Hematopoietic multipotent progenitor cell (in vitro differentiated cells): ENCODE results near the gene SBNO2. TPM values are rescaled to one million over a fixed set of nuclear protein-coding genes. Genes with fewer than 3 reads are reported as not detected.
"Not testable (repeated sequence)": the region's sequence is repeated elsewhere in the genome, so short reads cannot be mapped to it uniquely, and the experiment has no call there.

Experiments
- DNase-seq, 3 donors: peaks; one replicate each; pipeline ENCODE4 v3.0.0-alpha.2; 2011 to 2015; ENCODE audit warnings: low read depth in 2 of 3, low spot score in 2 of 3
- total RNA-seq: library from RNA; depleted of rRNA; stranded (reverse); fragments of >200 nt; gene quantifications from one replicate; pipeline ENCODE4 v1.2.3, GENCODE V29; 2012

The SBNO2 gene
- total RNA-seq, 1 donor: 60.3 TPM

GRCh38 chr19:1141944-1142343 lies 32.1 kb downstream of the SBNO2 start:
- DNase-seq: no peak

GRCh38 chr19:1140272-1141027 lies 33.6 kb downstream of the SBNO2 start:
- no peak for DNase-seq

GRCh38 chr19:1139126-1139525 lies 34.9 kb downstream of the SBNO2 start:
- DNase-seq: no peak

GRCh38 chr19:1138121-1138520 lies 35.9 kb downstream of the SBNO2 start:
- DNase-seq: no peak

- no peak for DNase-seq
Observed at GRCh38 chr19:1136621-1137317, 37.3 kb downstream of the SBNO2 start.

GRCh38 chr19:1136201-1136600 lies 37.9 kb downstream of the SBNO2 start:
- DNase-seq: peak in 1 of 3 donors; percentile 31

- DNase-seq: no peak
Observed at GRCh38 chr19:1135454-1135853, 38.6 kb downstream of the SBNO2 start.

GRCh38 chr19:1134431-1134830 lies 39.6 kb downstream of the SBNO2 start:
- DNase-seq: no peak

- peak; percentile 49 to 75 (median 58) for DNase-seq
Observed at GRCh38 chr19:1133471-1133929, 40.6 kb downstream of the SBNO2 start.

GRCh38 chr19:1132552-1133383 lies 41.3 kb downstream of the SBNO2 start:
- peak in 1 of 3 donors; percentile 34 for DNase-seq

- DNase-seq: peak; percentile 67 to 93 (median 92)
Observed at GRCh38 chr19:1131718-1132551, 42.1 kb downstream of the SBNO2 start.

GRCh38 chr19:1130771-1131717 lies 43.0 kb downstream of the SBNO2 start:
- DNase-seq: no peak

GRCh38 chr19:1129535-1129934 lies 44.5 kb downstream of the SBNO2 start:
- DNase-seq: no peak

GRCh38 chr19:1129084-1129483 lies 45.0 kb downstream of the SBNO2 start:
- DNase-seq: not testable (repeated sequence)

GRCh38 chr19:1128106-1128505 lies 46.0 kb downstream of the SBNO2 start:
- no peak for DNase-seq

- no peak for DNase-seq
Observed at GRCh38 chr19:1126984-1127760, 46.9 kb downstream of the SBNO2 start.

- DNase-seq: no peak
Observed at GRCh38 chr19:1125601-1126467, 48.2 kb downstream of the SBNO2 start.
